Measurements from ENCODE around the gene XAB2.

Gene XAB2

GRCh38 chr19:7603919-7604318, 25.4 kb downstream of the XAB2 start:
- Histone ChIP-seq H3K9me3 (ENCODE audit: control insufficient read depth, low read length) (no peaks in the 10 kb centered on the region), H3K9ac (ENCODE audit: low read length) (no peak overlapping the region), H3K27me3 (replicated peaks; ENCODE audit: control insufficient read depth, insufficient read depth, low read length) (peaks cover 23% of the 10 kb centered on the region), H3K4me3 (ENCODE audit: low read length) (no peak overlapping the region), H3K4me1 (ENCODE audit: control insufficient read depth, insufficient read depth, low read length) (peaks cover 2% of the 10 kb centered on the region), H3K36me3 (ENCODE audit: control insufficient read depth, insufficient read depth, low read length, severe bottlenecking) (no peaks in the 10 kb centered on the region)
- DNase-seq (ENCODE audit: low read depth), result no peak

DNA sequence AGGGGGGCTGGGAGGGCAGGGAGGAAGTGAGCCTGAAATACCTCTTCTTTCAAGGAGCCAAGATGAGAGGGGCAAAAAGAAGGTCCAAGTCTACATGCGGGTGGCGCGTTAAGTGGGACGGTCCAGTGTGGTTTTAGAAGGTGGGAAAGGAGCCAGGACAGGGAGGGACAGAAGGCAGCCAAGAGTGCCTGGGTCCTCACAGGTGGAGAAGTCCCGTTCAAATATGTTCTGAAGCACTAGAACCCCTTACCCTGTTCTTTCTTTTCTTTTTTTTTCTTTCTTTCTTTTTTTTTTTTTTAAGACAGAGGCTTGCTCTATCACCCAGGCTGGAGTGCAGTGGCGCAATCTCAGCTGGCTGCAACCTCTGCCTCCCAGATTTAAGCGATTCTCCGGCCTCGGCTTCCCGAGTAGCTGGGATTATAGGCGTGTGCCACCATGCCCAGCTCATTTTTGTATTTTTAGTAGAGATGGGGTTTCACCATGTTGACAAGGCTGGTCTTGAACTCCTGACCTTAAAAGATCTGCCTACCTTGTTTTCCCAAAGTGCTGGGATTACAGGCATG, 26.3 kb downstream of the XAB2 start:
- no peak for DNase-seq (ENCODE audit: low read depth)
- no peaks in the 10 kb centered on the region for H3K9me3 ChIP-seq (ENCODE audit: control insufficient read depth, low read length)
- H3K9ac ChIP-seq (ENCODE audit: low read length), result no peak overlapping the region
- H3K27me3 ChIP-seq (replicated peaks; ENCODE audit: control insufficient read depth, insufficient read depth, low read length), result peaks cover 30% of the 10 kb centered on the region
- H3K36me3 ChIP-seq (ENCODE audit: control insufficient read depth, insufficient read depth, low read length, severe bottlenecking), result no peaks in the 10 kb centered on the region
- no peak overlapping the region for H3K4me3 ChIP-seq (ENCODE audit: low read length)
- peaks cover 2% of the 10 kb centered on the region for H3K4me1 ChIP-seq (ENCODE audit: control insufficient read depth, insufficient read depth, low read length)

GRCh38 chr19:7602240-7602934, 27.0 kb downstream of the XAB2 start:
- no peak for DNase-seq (ENCODE audit: low read depth)
- Histone ChIP-seq H3K27me3 (replicated peaks; ENCODE audit: control insufficient read depth, insufficient read depth, low read length) (peaks cover 35% of the 10 kb centered on the region), H3K4me1 (ENCODE audit: control insufficient read depth, insufficient read depth, low read length) (peaks cover 2% of the 10 kb centered on the region), H3K4me3 (ENCODE audit: low read length) (no peak overlapping the region), H3K9ac (ENCODE audit: low read length) (no peak overlapping the region), H3K36me3 (ENCODE audit: control insufficient read depth, insufficient read depth, low read length, severe bottlenecking) (no peaks in the 10 kb centered on the region), H3K9me3 (ENCODE audit: control insufficient read depth, low read length) (no peaks in the 10 kb centered on the region)

DNA sequence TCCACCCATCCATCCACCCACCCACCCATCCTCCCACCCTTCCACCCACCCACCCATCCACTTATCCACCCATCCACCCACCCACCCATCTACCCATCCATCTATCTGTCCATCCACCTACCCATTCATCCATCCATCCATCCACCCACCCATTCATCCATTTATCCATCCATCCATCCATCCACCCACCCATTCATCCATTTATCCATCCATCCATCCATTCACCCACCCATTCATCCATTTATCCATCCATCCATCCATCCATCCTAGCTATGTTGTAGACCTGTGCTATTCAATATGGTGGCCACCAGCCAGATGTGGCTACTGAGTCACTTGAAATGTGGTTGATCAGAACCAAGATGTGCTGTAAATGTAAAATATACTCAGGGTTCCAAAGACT, 28.6 kb downstream of the XAB2 start:
- H3K36me3 ChIP-seq (ENCODE audit: control insufficient read depth, insufficient read depth, low read length, severe bottlenecking), result no peaks in the 10 kb centered on the region
- no peak overlapping the region for H3K4me3 ChIP-seq (ENCODE audit: low read length)
- no peaks in the 10 kb centered on the region for H3K9me3 ChIP-seq (ENCODE audit: control insufficient read depth, low read length)
- no peak overlapping the region for H3K9ac ChIP-seq (ENCODE audit: low read length)
- H3K4me1 ChIP-seq (ENCODE audit: control insufficient read depth, insufficient read depth, low read length), result peaks cover 2% of the 10 kb centered on the region
- DNase-seq (ENCODE audit: low read depth), result no peak
- H3K27me3 ChIP-seq (replicated peaks; ENCODE audit: control insufficient read depth, insufficient read depth, low read length), result peaks cover 36% of the 10 kb centered on the region

GRCh38 chr19:7598180-7598579, 31.2 kb downstream of the XAB2 start:
- H3K27me3 ChIP-seq (replicated peaks; ENCODE audit: control insufficient read depth, insufficient read depth, low read length), result peaks cover 38% of the 10 kb centered on the region
- H3K36me3 ChIP-seq (ENCODE audit: control insufficient read depth, insufficient read depth, low read length, severe bottlenecking), result no peaks in the 10 kb centered on the region
- H3K9ac ChIP-seq (ENCODE audit: low read length), result no peak overlapping the region
- H3K9me3 ChIP-seq (ENCODE audit: control insufficient read depth, low read length), result no peaks in the 10 kb centered on the region
- peaks cover 2% of the 10 kb centered on the region for H3K4me1 ChIP-seq (ENCODE audit: control insufficient read depth, insufficient read depth, low read length)
- no peak for DNase-seq (ENCODE audit: low read depth)
- H3K4me3 ChIP-seq (ENCODE audit: low read length), result no peak overlapping the region

- H3K4me3 ChIP-seq (ENCODE audit: low read length), result no peak overlapping the region
- no peaks in the 10 kb centered on the region for H3K36me3 ChIP-seq (ENCODE audit: control insufficient read depth, insufficient read depth, low read length, severe bottlenecking)
- DNase-seq (ENCODE audit: low read depth), result no peak
- H3K9ac ChIP-seq (ENCODE audit: low read length), result no peak overlapping the region
- H3K4me1 ChIP-seq (ENCODE audit: control insufficient read depth, insufficient read depth, low read length), result no peaks in the 10 kb centered on the region
- no peaks in the 10 kb centered on the region for H3K9me3 ChIP-seq (ENCODE audit: control insufficient read depth, low read length)
- peaks cover 39% of the 10 kb centered on the region for H3K27me3 ChIP-seq (replicated peaks; ENCODE audit: control insufficient read depth, insufficient read depth, low read length)
These were observed 31.7 kb downstream of the XAB2 start for GRCh38 chr19:7597689-7598088.

GRCh38 chr19:7596211-7596937, 33.0 kb downstream of the XAB2 start:
- Histone ChIP-seq H3K36me3 (ENCODE audit: control insufficient read depth, insufficient read depth, low read length, severe bottlenecking) (no peaks in the 10 kb centered on the region), H3K9ac (ENCODE audit: low read length) (no peak overlapping the region), H3K4me1 (ENCODE audit: control insufficient read depth, insufficient read depth, low read length) (no peaks in the 10 kb centered on the region), H3K9me3 (ENCODE audit: control insufficient read depth, low read length) (no peaks in the 10 kb centered on the region), H3K27me3 (replicated peaks; ENCODE audit: control insufficient read depth, insufficient read depth, low read length) (peaks cover 39% of the 10 kb centered on the region), H3K4me3 (ENCODE audit: low read length) (no peak overlapping the region)
- DNase-seq (ENCODE audit: low read depth), result no peak

DNA sequence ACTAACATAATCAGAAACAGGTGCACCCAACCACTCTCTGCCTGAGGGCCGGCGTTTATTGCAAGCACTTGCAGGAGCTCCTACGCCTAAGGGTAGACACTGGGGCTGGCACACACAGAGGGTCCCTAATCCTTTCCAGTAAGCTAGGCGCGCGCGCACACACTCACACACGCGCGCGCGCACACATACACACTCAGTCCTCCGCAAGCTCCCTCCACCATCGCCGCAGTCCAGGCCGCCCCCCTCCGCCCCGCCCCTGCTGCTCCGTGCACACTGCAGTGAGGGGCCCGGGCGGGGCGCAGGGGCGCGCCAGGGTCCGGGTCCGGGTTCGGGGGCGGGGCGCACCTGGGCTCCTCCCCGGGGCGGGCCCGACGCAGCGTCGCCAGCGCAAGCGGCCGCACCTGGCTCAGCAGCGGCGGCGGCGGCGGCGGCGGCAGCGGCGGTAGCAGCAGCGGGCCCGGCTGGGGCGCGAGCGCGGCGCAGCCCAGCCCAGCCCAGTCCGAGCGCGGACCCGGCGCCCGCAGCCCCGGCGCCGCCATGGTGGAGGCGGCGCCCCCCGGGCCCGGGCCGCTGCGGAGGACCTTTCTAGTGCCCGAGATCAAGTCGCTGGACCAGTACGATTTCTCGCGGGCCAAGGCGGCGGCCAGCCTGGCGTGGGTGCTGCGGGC, 33.7 kb downstream of the XAB2 start, which contains the start of gene CAMSAP3:
Gene CAMSAP3 (plus strand): TSS at position 398 of the 668 bp plus-strand sequence. CDS start 140 bp downstream, at position 538.
- Histone ChIP-seq H3K9ac (ENCODE audit: low read length) (no peak within 1 kb of the TSS), H3K4me1 (ENCODE audit: control insufficient read depth, insufficient read depth, low read length) (no peaks in the 10 kb centered on the region), H3K36me3 (ENCODE audit: control insufficient read depth, insufficient read depth, low read length, severe bottlenecking) (no peaks in the 10 kb centered on the region), H3K27me3 (replicated peaks; ENCODE audit: control insufficient read depth, insufficient read depth, low read length) (peaks cover 39% of the 10 kb centered on the region), H3K9me3 (ENCODE audit: control insufficient read depth, low read length) (no peaks in the 10 kb centered on the region), H3K4me3 (ENCODE audit: low read length) (no peak within 1 kb of the TSS)
- DNase-seq (ENCODE audit: low read depth), result peak; percentile 34

DNA sequence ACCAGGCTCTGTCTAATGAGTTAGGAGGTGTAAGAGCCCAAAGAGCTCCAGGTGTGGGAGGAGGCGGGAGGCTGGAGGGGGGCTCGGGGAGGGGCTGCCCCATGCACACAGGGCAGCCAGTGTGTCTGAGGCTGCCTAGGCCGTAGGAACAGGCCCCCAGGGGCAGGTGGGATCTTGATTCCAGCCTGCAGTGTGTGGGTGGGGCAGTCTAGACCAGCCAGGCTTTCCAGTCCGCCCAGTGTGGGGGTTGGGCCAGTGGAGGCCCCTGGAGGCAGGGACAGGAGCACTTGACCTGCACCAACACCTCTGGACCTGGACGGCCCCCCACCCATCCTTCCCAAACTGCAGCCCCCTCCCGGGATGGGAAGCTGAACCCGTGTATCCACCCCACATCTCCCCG, 39.1 kb downstream of the XAB2 start:
- Histone ChIP-seq H3K4me1 (ENCODE audit: control insufficient read depth, insufficient read depth, low read length) (no peaks in the 10 kb centered on the region), H3K9ac (ENCODE audit: low read length) (no peak overlapping the region), H3K9me3 (ENCODE audit: control insufficient read depth, low read length) (no peaks in the 10 kb centered on the region), H3K27me3 (replicated peaks; ENCODE audit: control insufficient read depth, insufficient read depth, low read length) (peaks cover 18% of the 10 kb centered on the region), H3K36me3 (ENCODE audit: control insufficient read depth, insufficient read depth, low read length, severe bottlenecking) (no peaks in the 10 kb centered on the region), H3K4me3 (ENCODE audit: low read length) (no peak overlapping the region)
- DNase-seq (ENCODE audit: low read depth), result no peak

DNA sequence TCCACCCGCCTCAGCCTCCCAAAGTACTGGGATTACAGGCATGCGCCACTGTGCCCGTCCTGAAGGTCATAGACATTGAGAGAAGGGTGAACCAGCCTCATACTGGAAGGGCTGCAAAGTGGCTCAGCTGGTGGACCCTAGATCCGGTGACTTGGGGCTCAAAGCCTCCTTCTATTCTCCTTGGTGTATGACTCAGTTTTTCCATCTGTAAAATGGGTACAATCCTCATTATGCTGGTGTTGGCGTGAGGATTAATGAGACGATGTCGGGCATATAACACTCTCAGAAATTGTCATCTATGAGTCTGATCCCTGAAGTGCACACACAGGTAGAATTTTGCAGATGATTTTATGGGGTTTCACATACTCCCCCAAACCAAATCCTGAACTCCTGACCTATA, 39.5 kb downstream of the XAB2 start:
- Histone ChIP-seq H3K36me3 (ENCODE audit: control insufficient read depth, insufficient read depth, low read length, severe bottlenecking) (no peaks in the 10 kb centered on the region), H3K9me3 (ENCODE audit: control insufficient read depth, low read length) (no peaks in the 10 kb centered on the region), H3K4me1 (ENCODE audit: control insufficient read depth, insufficient read depth, low read length) (no peaks in the 10 kb centered on the region), H3K27me3 (replicated peaks; ENCODE audit: control insufficient read depth, insufficient read depth, low read length) (peaks cover 15% of the 10 kb centered on the region), H3K9ac (ENCODE audit: low read length) (no peak overlapping the region), H3K4me3 (ENCODE audit: low read length) (no peak overlapping the region)
- no peak for DNase-seq (ENCODE audit: low read depth)

DNA sequence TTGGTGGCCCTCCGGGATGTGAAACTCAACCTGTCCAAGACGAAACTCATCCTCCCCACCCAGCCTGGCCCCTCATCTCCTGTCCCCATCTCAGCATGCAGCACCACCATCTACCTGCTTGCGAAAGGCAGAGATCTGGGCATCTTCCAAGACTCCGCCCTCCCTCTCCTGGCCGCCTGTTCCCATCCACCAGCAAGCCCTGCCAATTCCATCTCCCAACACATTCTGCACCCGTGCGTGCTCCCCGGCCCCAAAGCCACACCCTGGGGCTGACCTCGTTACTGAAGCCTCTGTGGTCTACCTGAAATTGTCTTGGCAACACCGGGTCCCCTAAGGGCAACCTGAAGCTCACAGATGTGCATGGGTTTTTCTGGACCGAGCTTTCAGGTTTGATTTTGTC, 46.9 kb downstream of the XAB2 start:
- Histone ChIP-seq H3K27me3 (replicated peaks; ENCODE audit: control insufficient read depth, insufficient read depth, low read length) (peaks cover 11% of the 10 kb centered on the region), H3K9ac (ENCODE audit: low read length) (no peak overlapping the region), H3K4me1 (ENCODE audit: control insufficient read depth, insufficient read depth, low read length) (no peaks in the 10 kb centered on the region), H3K9me3 (ENCODE audit: control insufficient read depth, low read length) (no peaks in the 10 kb centered on the region), H3K4me3 (ENCODE audit: low read length) (no peak overlapping the region), H3K36me3 (ENCODE audit: control insufficient read depth, insufficient read depth, low read length, severe bottlenecking) (no peaks in the 10 kb centered on the region)
- DNase-seq (ENCODE audit: low read depth), result no peak
